OCI-M1 (cell line): ENCODE measurements around the gene HCRTR1.

Experiments used
- DNase-seq: peaks from one replicate; lab custom pipeline; 2025; lab: John Stamatoyannopoulos, UW

HCRTR1 gene

DNA sequence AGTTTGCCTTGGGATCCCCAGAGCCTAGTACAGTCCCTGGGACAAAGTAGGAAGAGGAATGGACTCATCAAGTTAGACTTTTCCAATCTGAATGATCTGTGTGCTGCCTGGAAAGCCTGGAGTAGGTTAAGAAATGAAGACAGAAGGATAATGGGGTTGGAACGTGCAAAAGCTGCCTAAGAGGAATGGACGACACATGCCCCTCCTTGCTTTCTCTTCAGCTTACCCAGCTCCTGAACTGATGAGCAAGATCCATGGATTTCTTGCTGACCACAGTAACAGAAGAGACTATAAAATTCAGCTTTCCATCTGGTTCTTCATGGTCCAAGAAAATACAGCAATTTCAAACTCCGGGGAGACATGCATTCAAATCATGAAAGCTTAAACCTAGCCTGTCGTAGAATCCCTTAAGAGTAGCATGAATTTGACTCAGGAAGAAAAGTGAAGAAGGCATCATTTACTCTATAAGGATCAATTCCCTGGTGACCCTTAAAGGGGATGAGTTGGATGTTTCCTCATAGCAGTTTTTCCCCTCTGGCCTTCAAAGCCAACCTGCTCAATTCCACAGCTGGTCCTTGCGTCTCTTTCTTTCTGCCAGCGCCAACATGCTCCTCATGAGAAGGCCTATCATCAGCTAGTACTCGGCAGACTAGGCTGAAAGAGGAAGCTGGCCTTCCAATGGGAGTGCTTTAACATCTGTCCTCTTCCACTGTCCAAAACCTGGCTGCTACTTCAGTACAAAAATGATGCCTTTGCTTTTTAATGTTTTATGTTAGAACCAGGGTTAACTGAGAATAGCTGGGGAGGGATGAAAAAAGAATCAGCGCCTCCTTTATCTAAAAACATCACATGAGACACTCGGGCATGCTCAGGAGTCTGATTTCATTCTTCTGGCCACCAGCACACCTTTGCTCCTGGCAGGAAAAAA is 32.9 kb downstream of the HCRTR1 start:
- DNase-seq: peak; percentile 14

DNA sequence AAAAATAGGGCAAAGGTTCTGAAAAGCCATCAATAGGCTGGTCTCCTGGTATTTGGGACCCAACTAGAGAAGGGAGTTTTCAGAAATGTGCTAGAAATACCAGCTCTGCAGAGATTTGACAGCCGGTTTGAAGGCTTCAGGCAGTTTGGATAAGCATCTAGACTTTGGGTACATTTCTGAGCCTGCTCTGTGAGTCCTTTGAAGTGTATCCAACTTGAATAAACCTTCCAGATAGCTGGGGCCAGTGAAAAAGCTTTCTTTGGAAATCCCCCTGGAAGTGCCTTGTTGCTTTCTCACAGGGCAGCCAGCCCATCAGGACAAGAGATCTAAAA is 33.6 kb downstream of the HCRTR1 start:
- no peak for DNase-seq

DNA sequence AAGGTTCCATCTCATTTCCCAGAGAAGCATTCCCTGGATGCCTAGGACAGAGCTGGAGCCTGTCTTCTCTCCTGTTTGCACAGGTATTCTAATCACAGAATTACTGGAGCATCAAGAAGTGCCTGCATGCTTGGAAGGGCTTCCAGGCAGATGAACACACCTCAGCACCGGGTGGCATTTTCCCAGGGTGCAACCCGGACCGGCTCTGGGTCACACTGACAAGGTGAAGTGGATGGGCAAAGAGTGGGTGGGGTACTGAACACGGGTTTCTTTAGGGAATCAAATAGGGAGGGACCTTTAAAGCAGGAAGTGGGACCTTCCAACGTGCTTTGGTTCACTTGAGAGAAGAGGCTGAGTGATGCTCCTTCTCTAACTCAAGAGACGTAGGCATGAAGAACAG is 34.3 kb downstream of the HCRTR1 start:
- DNase-seq: no peak

DNA sequence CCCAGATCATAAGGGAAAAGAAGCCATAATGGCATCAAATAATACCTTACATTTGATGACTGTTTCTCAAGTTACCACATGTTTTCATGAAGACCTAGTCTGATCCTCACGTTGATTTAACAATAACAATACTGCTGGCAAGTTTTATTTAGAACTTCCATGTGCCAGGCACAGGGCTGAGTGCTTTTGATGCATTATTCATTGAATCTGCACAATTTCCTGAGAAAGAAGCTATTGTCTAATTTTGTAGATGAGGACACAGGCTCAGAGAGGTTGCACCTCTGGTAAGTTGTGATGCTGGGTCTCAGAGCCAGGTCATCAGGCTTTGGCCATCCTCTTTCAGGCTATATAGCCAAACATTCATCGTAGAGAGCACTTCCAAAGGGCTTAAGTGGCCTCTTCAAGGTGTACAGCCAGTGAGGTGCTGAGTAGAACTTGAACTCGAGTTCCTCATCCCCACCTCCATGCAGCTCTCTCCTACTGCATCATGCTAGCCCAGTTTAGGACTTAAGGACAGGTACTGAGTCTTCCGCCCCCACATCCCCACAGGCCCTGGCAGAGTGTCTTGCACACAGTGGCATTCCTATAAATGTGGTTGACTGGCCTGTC is 35.5 kb downstream of the HCRTR1 start:
- no peak for DNase-seq

DNA sequence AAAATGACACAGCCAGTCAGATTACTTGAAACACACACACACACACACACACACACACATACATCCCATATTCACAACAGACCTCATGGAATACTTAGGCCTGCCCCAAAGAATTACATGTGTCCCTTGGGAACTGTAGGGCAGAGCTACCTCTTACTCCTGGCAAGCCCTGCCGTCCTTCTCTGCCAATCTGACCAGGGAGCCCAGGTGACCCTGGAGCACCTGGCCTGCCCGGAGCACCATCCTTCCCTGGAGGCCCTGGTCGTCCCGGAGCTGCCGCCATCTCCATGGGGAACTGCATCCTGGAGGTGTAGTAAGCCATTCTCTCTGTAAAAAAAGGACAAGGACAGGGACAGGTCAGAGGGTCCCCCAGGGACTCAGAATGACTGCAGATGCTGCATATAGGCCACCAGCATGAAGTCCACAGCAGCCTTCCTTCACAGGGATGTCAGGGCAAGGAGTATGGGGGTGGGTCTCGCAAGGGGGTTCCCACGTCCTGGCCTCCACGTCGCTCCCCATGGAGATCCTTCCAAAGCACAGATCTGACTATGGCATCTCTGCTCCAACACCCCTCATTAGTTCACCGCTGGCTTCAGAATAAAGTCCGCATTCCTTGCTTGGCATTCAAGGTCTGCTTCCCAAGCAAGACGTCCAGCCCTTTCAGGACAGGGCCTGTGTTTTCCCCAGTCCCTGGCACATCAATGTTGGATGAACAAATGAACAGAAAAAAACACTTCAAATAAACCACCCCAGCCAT is 36.4 kb downstream of the HCRTR1 start:
- DNase-seq: no peak

DNA sequence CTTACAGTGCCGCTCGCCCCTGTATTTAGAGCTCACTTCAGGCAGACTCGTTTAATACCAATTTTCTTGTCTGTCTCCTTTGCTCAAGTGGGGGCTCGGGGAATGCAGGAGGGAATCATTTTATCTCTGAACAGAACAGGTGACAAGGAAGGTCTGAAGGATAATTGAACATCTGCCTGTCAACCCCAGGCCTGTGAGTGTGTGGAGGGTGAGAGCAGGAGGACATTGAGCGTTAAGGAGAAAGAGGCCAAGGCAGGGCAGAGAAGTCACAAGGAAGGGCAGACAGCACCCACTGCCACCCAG is 36.9 kb downstream of the HCRTR1 start:
- DNase-seq: no peak

DNA sequence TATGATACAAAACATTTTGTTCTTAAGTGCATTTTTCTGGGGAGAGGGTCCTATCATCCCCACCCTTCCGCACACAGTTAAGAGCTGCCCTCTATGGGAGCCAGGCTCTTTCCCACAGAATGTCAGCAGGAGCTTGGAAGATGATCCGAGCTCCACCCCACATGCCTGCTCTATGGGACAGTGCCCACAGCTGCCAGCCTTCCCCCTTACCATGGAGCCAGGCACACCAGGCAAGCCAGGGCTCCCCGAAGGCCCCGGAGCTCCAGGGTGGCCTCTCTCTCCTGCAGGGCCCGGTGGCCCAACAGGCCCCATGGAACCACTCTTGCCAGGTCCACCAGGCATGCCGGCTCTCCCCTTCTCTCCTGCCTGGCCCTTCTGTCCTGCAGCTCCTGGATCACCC is 37.6 kb downstream of the HCRTR1 start:
- DNase-seq: no peak

DNA sequence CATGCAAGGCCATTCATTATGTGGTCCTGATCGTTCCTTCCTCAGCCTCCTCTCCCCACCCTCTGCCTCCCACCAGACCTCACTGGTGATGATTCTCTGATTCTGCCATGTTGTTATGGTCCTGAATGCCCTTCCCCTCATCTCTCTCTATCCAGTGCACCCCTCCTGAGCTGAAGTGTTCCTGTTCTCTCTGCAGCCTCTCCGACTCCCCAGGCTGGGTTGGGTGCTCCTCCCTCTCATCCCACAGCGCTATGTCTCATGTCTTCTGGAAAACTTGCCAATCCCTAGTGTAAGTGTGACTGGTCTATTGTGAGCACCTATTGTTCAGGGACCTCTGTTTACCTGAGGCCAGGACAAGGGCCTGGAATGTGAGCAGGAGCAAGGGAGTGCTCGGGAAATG is 38.3 kb downstream of the HCRTR1 start:
- DNase-seq: no peak

DNA sequence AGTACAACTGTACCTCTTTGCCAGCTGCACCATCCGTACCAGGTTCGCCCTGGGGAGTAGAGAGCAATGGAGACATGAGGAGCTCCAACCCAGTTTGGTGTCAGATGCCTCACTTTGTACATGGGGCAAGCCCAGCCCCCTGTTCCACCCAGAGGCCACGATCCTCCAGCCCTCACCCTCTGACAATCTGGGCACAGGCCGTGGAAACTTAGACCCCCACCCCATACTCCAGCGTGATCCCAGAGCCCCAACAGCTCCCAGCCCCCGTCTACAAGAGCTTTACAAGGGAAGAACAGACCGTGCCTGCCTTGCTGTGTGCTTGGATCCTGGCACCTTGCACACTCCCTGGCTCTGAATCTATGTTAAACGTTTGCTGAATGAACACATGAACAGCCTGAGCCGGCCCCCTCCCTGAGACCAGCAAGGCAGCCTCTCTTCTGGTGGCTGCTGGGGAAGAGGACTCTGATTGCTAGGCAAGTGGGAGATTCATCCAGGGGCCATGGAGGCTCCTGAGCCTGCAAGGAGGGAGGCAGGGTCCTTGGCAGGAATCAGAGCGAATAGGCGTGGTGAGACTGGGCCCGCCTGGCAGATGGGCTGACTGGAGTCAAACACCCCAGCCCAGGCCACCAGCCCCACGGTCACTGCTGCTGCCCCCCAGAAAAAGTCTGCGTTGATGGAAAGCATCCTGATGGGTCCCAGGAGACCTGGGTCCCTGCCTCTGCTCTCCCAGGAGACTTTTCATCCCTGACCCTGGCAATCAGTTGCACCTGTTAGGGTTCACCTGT is 39.7 kb downstream of the HCRTR1 start:
- no peak for DNase-seq

DNA sequence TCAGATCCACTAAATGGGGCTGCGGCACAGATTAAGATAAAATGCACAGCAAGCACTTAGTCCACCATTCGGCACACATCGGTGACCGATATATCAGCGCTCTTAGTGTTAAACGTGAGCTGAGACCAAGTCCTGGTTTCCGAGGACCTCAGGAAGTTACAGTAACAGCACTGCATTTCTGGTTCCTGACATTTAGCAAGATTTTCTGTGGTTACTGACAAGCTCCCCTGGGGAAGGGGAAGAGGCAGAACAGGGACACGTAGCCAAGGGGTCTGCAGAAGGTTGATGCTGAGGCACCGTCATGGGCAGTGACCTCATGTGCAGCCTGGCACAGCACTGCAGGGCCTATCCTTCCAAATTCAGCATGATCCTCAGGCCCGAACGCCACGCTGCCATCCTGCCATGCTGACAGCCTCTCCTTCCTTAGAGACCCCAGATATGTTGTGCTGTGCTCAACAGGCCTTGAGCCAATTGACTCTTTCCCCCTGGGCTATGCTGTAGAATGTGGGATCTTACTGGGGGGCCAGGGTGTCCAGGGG is 40.6 kb downstream of the HCRTR1 start:
- no peak for DNase-seq

DNA sequence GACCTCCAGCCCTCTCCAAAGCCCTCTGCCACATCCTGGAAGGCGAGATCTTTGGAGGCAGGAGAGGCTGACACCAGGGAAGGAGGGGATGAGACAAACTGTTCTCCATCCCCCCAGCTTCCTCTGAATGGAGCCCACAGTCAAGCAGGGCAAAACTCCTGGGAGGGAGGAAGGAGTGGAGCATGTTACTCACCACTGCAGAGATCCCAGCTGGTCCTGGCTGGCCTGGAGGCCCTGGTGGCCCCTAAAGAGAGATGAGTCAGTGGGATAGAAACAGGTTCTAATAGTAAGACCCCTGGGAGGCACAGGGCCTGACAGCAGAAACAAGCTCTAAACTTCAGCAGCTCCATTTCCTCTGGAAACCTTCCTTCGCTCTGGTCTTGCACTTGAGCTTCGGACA is 41.2 kb downstream of the HCRTR1 start:
- no peak for DNase-seq

DNA sequence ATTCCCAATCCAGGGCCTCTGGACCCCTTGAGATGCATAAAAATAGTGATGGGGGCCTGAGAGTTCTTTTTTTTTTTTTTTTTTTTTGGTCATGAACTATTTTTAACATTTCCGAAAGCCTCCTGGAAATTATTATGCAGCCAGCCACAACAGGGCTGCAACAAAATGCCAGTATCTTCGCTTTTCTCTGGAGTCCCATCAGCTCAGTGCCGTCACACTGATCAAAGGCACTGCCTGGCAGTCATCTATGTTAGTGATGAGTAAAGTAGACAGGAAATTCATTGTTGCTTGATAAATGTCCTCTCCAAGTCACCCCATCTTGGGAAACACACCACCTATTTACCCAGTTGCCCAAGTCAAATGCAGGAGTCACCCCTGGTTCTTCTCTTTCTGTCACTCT is 42.4 kb downstream of the HCRTR1 start:
- no peak for DNase-seq

DNA sequence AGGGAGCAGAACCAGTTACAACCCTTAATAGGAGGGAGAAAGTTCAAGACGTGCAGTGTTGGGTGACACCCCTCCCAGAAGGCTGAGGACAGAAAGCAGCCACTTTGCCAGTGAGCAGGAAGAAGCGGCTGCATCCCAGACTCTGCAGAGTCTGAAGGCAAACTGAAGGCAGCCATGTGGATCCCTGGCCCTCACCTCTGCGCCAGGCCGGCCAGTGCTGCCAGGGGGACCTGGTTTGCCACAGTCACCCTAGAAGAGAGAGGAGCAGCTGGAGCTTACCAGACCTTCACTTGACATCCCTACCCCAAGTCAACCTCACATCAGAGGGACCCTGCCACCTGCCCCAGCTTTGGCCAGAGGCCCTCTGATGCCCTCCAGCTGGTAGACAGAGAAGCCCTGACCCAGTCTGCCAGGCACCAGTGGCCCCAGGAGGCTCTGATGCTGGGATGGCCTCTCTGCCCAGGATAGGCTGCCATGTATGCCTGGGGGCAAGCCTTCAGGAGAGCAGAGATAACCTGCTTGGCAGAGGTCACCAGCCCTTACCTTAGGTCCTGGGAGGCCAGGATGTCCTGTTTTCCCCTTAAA is 43.5 kb downstream of the HCRTR1 start:
- no peak for DNase-seq

DNA sequence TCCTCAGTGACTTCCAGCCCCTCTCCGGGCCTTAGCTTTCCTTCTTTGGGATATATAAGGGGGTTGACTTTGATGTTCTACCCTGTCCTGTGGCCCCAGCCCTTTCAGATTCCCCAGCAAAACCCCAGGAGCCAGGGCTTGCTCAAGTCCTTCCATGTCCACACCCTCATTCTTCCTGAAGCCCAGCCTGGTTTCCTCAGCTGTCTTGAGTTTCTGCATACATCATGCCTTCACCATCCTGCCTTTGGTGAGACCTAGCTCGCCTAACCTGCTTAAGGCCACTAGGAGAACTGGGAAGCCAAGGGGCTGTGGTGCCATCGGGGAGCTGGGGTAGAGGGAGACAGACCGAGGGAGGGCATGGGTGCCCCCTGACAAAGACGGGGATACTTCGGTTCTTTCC is 44.4 kb downstream of the HCRTR1 start:
- no peak for DNase-seq

DNA sequence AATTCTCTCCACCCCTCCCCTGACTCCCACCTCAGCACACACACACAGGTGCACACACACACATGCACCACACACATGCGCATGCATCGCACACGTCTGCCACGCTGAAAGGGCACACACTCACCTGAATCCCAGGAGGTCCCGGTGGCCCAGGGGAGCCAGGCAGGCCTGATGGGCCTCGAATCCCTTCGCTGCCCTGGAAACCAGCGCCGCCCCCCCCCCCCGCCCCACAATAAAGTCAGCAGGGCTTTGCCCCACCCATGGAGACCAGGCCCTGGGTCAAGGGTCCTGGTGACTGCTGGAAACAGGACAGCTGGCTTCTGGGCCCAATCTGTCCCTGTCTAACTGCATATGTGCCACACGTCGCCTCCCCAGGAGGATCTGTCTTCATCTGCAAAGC is 45.0 kb downstream of the HCRTR1 start:
- no peak for DNase-seq

DNA sequence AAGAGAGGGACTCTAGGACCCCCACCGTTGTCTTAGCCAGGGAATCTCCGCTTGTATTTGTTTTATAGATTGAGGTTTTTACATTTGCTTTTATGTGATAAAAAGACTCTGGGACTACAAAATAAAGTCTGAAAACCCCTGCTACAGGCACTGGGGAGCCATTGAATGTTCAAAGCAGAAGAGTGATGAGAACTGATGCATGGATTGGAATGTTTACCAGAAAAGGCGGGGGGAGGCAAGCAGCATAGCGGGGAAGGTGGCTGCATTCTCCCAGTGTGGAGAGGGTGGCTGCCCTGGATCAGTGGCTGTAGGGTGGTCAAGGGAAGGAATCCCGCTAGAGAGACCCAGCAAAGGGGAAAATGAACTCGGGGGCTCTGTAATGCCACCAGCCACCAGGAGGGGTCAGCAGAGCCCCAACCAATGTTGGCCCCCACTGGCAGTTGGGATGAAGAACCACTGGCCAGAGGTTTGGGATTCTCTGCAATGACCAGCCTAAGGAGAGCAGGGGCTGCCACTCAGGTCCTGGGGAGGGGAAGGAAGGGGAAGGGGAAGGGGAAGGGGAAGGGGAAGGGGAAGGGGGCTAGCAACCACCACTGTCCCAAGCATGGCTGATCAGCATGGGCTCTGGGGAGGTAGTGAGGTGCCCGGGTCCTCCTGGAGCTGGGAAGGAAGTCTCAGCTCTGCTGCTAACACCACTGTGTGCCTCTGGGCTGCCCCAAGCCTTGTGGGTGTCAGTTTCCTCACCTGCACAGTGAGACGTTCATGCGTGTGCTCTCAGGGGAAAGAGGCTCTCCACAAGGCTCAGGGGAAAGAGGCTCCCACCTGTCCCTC is 46.3 kb downstream of the HCRTR1 start:
- peak; percentile 74 for DNase-seq

DNA sequence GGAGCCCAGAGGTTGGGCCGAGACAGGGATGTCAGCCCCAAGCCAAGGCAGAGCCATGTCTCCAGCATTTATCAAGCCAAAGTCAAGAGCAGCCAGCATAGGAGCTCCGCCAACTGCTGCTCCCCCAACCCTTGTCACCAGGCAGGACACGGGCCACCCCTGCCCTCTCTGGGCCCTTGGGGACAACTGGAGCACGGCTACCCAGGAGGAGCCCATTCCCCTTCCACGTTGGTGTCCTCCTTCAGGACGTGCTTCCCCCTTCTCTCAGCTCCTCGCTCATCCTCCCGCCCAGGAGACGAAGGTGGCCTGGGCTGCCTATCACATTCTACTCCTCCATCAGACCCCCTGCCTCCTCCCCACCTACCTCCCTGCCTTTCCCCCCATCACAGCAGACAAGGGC is 47.0 kb downstream of the HCRTR1 start:
- no peak for DNase-seq

DNA sequence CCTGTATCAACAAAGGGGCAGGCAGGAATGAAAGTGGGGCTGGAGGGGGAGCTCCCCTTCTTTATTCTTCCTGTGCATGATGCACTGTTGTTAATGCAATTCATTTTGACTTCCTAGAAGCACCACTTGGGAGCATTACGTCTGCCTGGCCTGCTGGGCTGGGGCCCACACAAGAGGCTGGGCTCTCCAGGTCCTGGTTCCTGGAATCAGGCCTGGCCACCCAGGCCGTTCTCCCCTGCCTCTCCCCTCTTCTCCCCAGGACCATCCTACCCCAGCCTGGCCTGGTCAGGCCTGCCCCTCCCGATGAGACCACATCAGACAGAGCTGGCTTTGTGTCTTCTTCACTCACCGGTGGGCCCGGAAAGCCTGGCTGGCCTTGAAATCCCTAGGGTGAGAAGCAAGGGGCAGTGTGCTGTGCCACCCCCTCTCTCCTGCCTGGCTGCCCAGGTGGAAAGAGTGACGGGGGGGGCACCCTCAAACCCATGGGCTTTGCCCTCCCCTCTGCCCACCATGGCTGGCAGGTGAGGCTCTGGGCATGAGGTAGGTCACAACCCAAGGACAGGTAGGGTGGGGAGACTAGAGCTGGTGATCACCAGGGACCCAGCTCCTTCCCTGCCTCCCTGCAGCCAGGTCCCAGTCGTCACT is 47.9 kb downstream of the HCRTR1 start:
- DNase-seq: no peak

DNA sequence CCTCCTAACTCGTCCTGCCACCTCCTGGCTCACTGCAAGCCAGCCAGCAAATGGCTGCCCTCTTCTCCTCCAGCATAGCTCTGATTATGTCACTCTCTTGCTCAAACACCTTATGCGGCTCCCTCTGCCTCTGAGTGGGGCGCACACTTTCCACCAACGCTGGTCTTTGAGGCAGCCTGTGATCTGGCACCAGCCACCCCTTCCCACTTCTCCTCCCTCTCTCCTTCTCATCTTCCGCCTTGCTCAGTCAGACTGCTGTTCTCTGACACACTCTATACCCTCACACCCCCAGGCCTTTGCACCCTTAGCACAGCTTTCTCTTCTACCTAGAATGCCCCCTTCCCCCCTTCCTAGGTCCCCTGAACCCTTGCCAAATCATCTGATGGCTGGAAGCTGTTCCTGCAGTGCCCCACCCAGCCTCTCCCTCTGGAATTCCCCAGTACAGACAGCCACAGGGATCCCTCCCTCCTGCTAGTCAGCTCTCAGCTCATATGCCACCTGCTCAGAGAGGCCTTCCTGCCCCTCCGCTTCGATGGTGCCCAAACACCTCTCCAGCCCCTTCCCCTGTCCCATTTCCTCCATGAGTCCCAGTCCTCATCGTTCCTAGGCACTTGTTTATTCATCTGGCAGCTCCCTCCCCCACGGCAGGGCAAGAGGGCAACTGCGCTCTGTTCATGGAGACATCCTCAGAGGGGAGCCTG is 48.9 kb downstream of the HCRTR1 start:
- DNase-seq: no peak
